A549 treated with CpdA at 1 μM for 4 hours (cell line): Measurements from ENCODE around the gene XXYLT1. TPM values are rescaled to one million over a fixed set of nuclear protein-coding genes. Genes with fewer than 3 reads are reported as not detected.

Experiments used
- total RNA-seq: library from RNA; stranded (reverse); fragments of 200-300 nt; extraction: Qiagen RNA extraction; gene quantifications from 5 replicates; pipeline ENCODE4 v1.2.3, GENCODE V29; 2022; ENCODE audit warnings: low read depth

The XXYLT1 gene
- 10.3 to 13.1 TPM (median 12.2 TPM) in 5 replicates for total RNA-seq

GRCh38 chr3:195270817-195271409 lies at the start of gene XXYLT1:
Gene XXYLT1 (minus strand): TSS chr3:195271159. CDS start chr3:195271058, 101 bp downstream.

Other genes starting within 250 kb of the XXYLT1 start
- gene ACAP2, start 171.9 kb upstream of the XXYLT1 start, total RNA-seq: 6.1 to 10.1 TPM (median 7.6 TPM) in 5 replicates